ENCODE measurements around the gene KCNT2.
"Not testable (repeated sequence)": the region's sequence is repeated elsewhere in the genome, so short reads cannot be mapped to it uniquely, and the experiment has no call there.

- not testable (repeated sequence) for TF ChIP-seq EZH2 (IDR thresholded peaks at IDR 0.05; ENCODE audit: borderline replicate concordance); CTCF (IDR thresholded peaks at IDR 0.05; ENCODE audit: poor library complexity)
Measured at GRCh38 chr1:196639291-196639690, 31.1 kb upstream of the KCNT2 start.
